CD14-positive monocyte (primary cell): ENCODE results near the gene GBX2. TPM values are rescaled to one million over a fixed set of nuclear protein-coding genes. Genes with fewer than 3 reads are reported as not detected.
A peak's percentile ranks its signal among the peaks of the same experiment; 100 is the strongest.
"Not testable (repeated sequence)": the region's sequence is repeated elsewhere in the genome, so short reads cannot be mapped to it uniquely, and the experiment has no call there.

ENCODE experiments used
- DNase-seq, 3 donors: peaks; one replicate each; pipeline ENCODE4 v3.0.0-alpha.2; 2011 to 2022
- H2AFZ ChIP-seq: 2 replicates; pipeline ENCODE4 v1.6.0; 2012; ENCODE audit warnings: mild to moderate bottlenecking, low read depth, low read length, inconsistent platforms; ENCODE audit not compliant: insufficient read depth, poor library complexity, severe bottlenecking
- H3K27ac ChIP-seq, 2 donors: 1 replicate in 1 of 2; 2 replicates in 1 of 2; pipeline ENCODE4 v1.5.1; 2012 to 2013; ENCODE audit warnings: low read length in 2 of 2, control low read depth in 1 of 2, inconsistent platforms in 1 of 2, low read depth in 1 of 2, mild to moderate bottlenecking in 1 of 2
- H3K27me3 ChIP-seq, 2 donors: one replicate each; pipeline versions ENCODE4 v1.6.0 to v1.6.1; 2011 to 2013; ENCODE audit warnings: low read length in 2 of 2; ENCODE audit not compliant: control insufficient read depth in 2 of 2, insufficient read depth in 2 of 2
- H3K36me3 ChIP-seq, 2 donors: replicated peaks in 1 of 2; 1 replicate in 1 of 2; 2 replicates in 1 of 2; pipeline versions ENCODE4 v1.5.1 to v1.6.1; 2012 to 2013; ENCODE audit warnings: low read length in 2 of 2, control low read depth in 1 of 2, inconsistent platforms in 1 of 2, mild to moderate bottlenecking in 1 of 2; ENCODE audit not compliant: insufficient read depth in 2 of 2, control insufficient read depth in 1 of 2
- H3K4me1 ChIP-seq, 2 donors: 1 replicate in 1 of 2; 2 replicates in 1 of 2; pipeline versions ENCODE4 v1.5.1 to v1.6.1; 2012 to 2013; ENCODE audit warnings: low read length in 2 of 2, control low read depth in 1 of 2, inconsistent platforms in 1 of 2, mild to moderate bottlenecking in 1 of 2, moderate library complexity in 1 of 2; ENCODE audit not compliant: insufficient read depth in 2 of 2, control insufficient read depth in 1 of 2
- H3K4me2 ChIP-seq: replicated peaks from 2 replicates; pipeline ENCODE3; 2012; ENCODE audit warnings: low read length, moderate library complexity, mild to moderate bottlenecking; ENCODE audit not compliant: poor library complexity, severe bottlenecking; ENCODE audit errors: extremely low read depth
- H3K4me3 ChIP-seq, 3 experiments: fragments of 200-600 bp in 1 of 3; sonication (generic) in 1 of 3; replicated peaks in 1 of 3; 1 replicate in 2 of 3; 2 replicates in 1 of 3; pipeline ENCODE4 v1.5.1; 2011 to 2013; ENCODE audit warnings: low read length in 3 of 3, mild to moderate bottlenecking in 3 of 3, control low read depth in 2 of 3, low read depth in 2 of 3, inconsistent platforms in 1 of 3, moderate library complexity in 1 of 3
- H3K79me2 ChIP-seq: 2 replicates; pipeline ENCODE4 v1.6.0; 2012; ENCODE audit warnings: mild to moderate bottlenecking, control low read depth, inconsistent platforms, low read length, moderate library complexity; ENCODE audit not compliant: insufficient read depth
- H3K9ac ChIP-seq: 2 replicates; pipeline ENCODE4 v1.6.0; 2017; ENCODE audit warnings: low read length, mild to moderate bottlenecking; ENCODE audit not compliant: insufficient read depth, poor library complexity, severe bottlenecking
- H3K9me3 ChIP-seq, 2 donors: replicated peaks in 1 of 2; 1 replicate in 1 of 2; 2 replicates in 1 of 2; pipeline versions ENCODE4 v1.5.1 to v1.6.1; 2012 to 2013; ENCODE audit warnings: low read length in 2 of 2, control low read depth in 1 of 2; ENCODE audit not compliant: control insufficient read depth in 1 of 2, insufficient read depth in 1 of 2
- H4K20me1 ChIP-seq: 2 replicates; pipeline ENCODE4 v1.6.0; 2012; ENCODE audit warnings: mild to moderate bottlenecking, low read length, control low read depth, moderate library complexity; ENCODE audit not compliant: insufficient read depth
- H3K27ac Mint-ChIP-seq, 7 donors: one replicate each; pipeline ENCODE4 v1.8.0; 2020; ENCODE audit warnings: mild to moderate bottlenecking in 7 of 7, mixed read lengths in 7 of 7, moderate library complexity in 6 of 7, inconsistent platforms in 2 of 7
- H3K27me3 Mint-ChIP-seq, 3 donors: one replicate each; pipeline ENCODE4 v1.8.0; 2021 to 2022; ENCODE audit warnings: low read depth in 3 of 3, mild to moderate bottlenecking in 3 of 3, mixed read lengths in 3 of 3, moderate library complexity in 3 of 3, inconsistent platforms in 1 of 3
- H3K36me3 Mint-ChIP-seq, 2 donors: one replicate each; pipeline ENCODE4 v1.8.0; 2020; ENCODE audit warnings: mixed read lengths in 2 of 2, inconsistent platforms in 1 of 2, mild to moderate bottlenecking in 1 of 2
- H3K4me1 Mint-ChIP-seq: one replicate; pipeline ENCODE4 v1.8.0; 2020; ENCODE audit warnings: mild to moderate bottlenecking, mixed read lengths
- H3K4me3 Mint-ChIP-seq, 2 donors: one replicate each; pipeline ENCODE4 v1.8.0; 2020; ENCODE audit warnings: mild to moderate bottlenecking in 2 of 2, mixed read lengths in 2 of 2, moderate library complexity in 1 of 2
- H3K9me3 Mint-ChIP-seq, 7 donors: one replicate each; pipeline ENCODE4 v1.8.0; 2020 to 2022; ENCODE audit warnings: mixed read lengths in 7 of 7, mild to moderate bottlenecking in 6 of 7, moderate library complexity in 6 of 7, inconsistent platforms in 2 of 7
- CTCF ChIP-seq: fragments of 200-600 bp; IDR thresholded peaks from one replicate; pipeline ENCODE4 v1.8.0; 2022; ENCODE audit warnings: antibody characterized with exemption, mild to moderate bottlenecking
- WGBS: methylation state at CpG from one replicate; pipeline ENCODE4 v1.1.5; 2013; ENCODE audit warnings: missing lambda C conversion rate; ENCODE audit not compliant: insufficient coverage; 5-methylcytosine and 5-hydroxymethylcytosine counted together
- intact Hi-C, 2 donors: fragments of 100-400 bp; cut with micrococcal nuclease; formaldehyde crosslinking; loops; one replicate each; pipeline versions ENCODE4 v1.15.0 to v1.15.1; 2023
- polyA plus RNA-seq, 3 donors: library from polyadenylated mRNA; depleted of rRNA in 1 of 3; unstranded in 2 of 3; stranded (reverse) in 1 of 3; fragments of 300-500 nt in 2 of 3; fragments of >200 nt in 1 of 3; fragmentation: Illumina TruSeq in 2 of 3; gene quantifications; 1 replicate in 2 of 3; 2 replicates in 1 of 3; pipeline ENCODE4 v1.2.3, GENCODE V29; 2012 to 2021

GBX2 gene
- polyA plus RNA-seq, 3 donors = not detected

- H3K36me3 Mint-ChIP-seq = no peaks in the 10 kb centered on the region
- Histone ChIP-seq H3K4me2 (no peak overlapping the region), H3K27me3 (peaks cover 0 to 7% of the 10 kb centered on the region in 2 donors), H3K4me3 (no peak overlapping the region), H3K27ac (no peak overlapping the region), H4K20me1 (no peaks in the 10 kb centered on the region), H2AFZ (no peak overlapping the region), H3K9ac (no peak overlapping the region), H3K4me1 (no peaks in the 10 kb centered on the region), H3K79me2 (no peaks in the 10 kb centered on the region), H3K9me3 (peaks cover 0 to 4% of the 10 kb centered on the region in 2 donors), H3K36me3 (no peaks in the 10 kb centered on the region)
- peaks cover 0 to 10% (median 3%) of the 10 kb centered on the region in 7 donors for H3K9me3 Mint-ChIP-seq
- H3K4me3 Mint-ChIP-seq = no peak overlapping the region
- intact Hi-C loops = no loop called here
- H3K27me3 Mint-ChIP-seq = peaks cover 6 to 42% (median 23%) of the 10 kb centered on the region in 3 donors
- TF ChIP-seq CTCF = no peak
- H3K27ac Mint-ChIP-seq = no peak overlapping the region
- H3K4me1 Mint-ChIP-seq = no peaks in the 10 kb centered on the region
- no CpG with 5 or more reads among the region's 7 CpGs for WGBS
- no peak for DNase-seq
Measured at GRCh38 chr2:236146436-236146835, 21.8 kb downstream of the GBX2 start.

- Mint-ChIP-seq H3K9me3 (peaks cover 0 to 3% (median 0%) of the 10 kb centered on the region in 7 donors), H3K4me1 (no peaks in the 10 kb centered on the region), H3K27ac (no peak overlapping the region), H3K36me3 (no peaks in the 10 kb centered on the region), H3K27me3 (peaks cover 4 to 45% (median 23%) of the 10 kb centered on the region in 3 donors), H3K4me3 (no peak overlapping the region)
- no peak overlapping the region for H3K9ac ChIP-seq
- intact Hi-C loops = no loop called here
- H3K27ac ChIP-seq = no peak overlapping the region
- 97% methylated on average over 6 of the region's 10 CpGs for WGBS
- H2AFZ ChIP-seq = no peak overlapping the region
- no peaks in the 10 kb centered on the region for H4K20me1 ChIP-seq
- DNase-seq = no peak
- no peak overlapping the region for H3K4me3 ChIP-seq
- no peak overlapping the region for H3K4me2 ChIP-seq
- H3K27me3 ChIP-seq = peaks cover 0 to 7% of the 10 kb centered on the region in 2 donors
- H3K36me3 ChIP-seq = no peaks in the 10 kb centered on the region
- TF ChIP-seq CTCF = no peak
- no peaks in the 10 kb centered on the region for H3K4me1 ChIP-seq
- no peaks in the 10 kb centered on the region for H3K9me3 ChIP-seq
- H3K79me2 ChIP-seq = no peaks in the 10 kb centered on the region
Measured at GRCh38 chr2:236143811-236144210, 24.4 kb downstream of the GBX2 start.

GRCh38 chr2:236141616-236142015 lies 26.6 kb downstream of the GBX2 start:
- H3K4me1 ChIP-seq, H3K9ac ChIP-seq, H3K9me3 Mint-ChIP-seq, H3K4me1 Mint-ChIP-seq, H3K36me3 Mint-ChIP-seq, H3K27ac ChIP-seq, H3K79me2 ChIP-seq, intact Hi-C loops, H3K4me3 Mint-ChIP-seq, H3K4me3 ChIP-seq, H2AFZ ChIP-seq, H3K9me3 ChIP-seq, H3K27me3 ChIP-seq, H4K20me1 ChIP-seq, DNase-seq, H3K4me2 ChIP-seq, H3K36me3 ChIP-seq: not testable (repeated sequence)
- Mint-ChIP-seq H3K27ac (peak overlapping the region in 1 of 7 donors; percentile 82), H3K27me3 (peaks cover 2 to 43% (median 19%) of the 10 kb centered on the region in 3 donors)
- 95% methylated on average over 9 of the region's 11 CpGs for whole genome bisulfite sequencing
